ENCODE results near the gene LGALS3BP.

Gene LGALS3BP

GRCh38 chr17:79012563-79013134, 32.9 kb upstream of the LGALS3BP start:
- DNase-seq, result no peak

DNA sequence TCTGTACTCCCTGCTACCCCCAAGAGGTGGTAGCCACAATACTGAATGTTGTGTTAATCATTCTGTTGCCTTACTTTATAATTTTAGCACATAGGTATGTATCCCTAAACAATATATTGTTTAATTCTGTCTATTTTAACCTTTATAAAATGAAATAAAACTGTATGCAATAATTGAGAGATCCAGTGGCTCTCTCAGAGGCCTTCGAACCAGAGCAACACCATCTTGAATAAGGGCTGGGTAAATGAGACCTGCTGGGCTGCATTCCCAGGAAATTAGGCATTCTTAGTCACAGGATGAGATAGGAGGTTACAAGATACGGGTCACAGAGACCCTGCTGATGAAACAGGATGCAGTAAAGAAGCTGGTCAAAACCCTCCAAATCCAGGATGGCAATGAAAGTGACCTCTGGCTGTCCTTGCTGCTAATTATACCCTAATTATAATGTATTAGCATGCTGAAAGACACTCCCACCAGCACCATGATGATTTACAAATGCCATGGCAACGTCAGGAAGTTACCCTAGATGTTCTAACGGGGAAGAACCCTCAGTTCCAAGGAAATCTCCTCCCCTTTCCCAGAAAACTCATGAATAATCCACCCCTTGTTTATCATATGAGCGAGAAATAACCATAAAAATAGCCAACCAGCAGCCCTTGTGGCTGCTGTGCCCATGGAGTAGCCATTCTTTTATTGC, 31.9 kb upstream of the LGALS3BP start:
- DNase-seq, result no peak

DNA sequence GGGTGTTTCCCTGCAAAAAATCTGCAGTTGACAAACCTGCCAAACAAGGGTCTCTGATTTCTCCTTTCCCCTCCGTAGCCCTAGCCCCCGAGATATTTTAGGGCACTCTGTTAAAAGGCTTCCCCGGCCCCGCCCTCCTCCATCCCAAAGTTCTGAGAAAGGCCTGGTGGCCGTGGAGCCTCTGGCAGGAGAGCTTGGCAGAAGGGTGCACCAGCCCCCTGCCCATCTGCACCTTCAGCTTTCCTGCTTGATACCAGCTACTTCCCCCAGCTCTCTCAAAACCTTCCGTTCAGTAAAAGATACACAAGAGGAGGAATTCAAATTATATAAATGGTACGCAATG, 30.6 kb upstream of the LGALS3BP start:
- DNase-seq, result no peak

GRCh38 chr17:79009397-79010303, 29.9 kb upstream of the LGALS3BP start, which contains the start of gene CANT1:
CANT1 (minus strand) TSS chr17:79009764; CDS start chr17:78997622, 12,142 bp downstream.
- peak; percentile 65 to 80 for DNase-seq

DNA sequence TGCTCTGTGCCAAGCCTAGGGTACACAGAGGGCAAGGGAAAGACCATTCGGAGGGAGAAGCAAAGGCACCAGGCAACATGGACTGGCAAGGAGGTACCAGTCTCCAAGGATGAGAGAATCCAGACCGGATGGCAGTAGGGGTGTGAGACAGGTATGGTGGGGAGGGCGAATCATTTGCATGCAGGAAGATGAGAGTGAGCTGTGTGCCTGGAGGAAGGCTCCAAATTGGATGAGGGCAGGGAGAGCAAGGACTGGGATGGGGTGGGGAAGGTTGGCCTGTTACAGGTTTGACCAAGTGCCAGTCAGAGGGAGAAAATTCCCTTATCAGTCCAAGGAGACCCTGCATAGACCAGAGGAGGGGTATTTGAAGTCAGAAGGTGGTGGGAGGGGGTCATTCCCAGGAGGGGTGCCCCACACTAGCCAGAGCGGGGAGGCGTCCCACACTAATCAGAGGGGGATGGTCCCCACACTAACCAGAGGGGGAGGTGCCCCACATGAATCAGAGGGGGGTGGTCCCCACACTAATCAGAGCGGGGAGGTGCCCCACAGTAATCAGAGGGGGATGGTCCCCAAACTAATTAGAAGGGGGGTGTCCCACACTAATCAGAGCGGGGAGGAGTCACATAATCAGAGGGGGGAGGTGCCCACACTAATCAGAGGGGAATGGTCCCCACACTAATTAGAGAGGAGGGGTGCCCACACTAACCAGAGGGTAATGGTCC, 29.1 kb upstream of the LGALS3BP start:
- DNase-seq, result no peak

- no peak for DNase-seq
Observed at GRCh38 chr17:79007504-79008381, 28.0 kb upstream of the LGALS3BP start.

GRCh38 chr17:79006794-79007503, 27.2 kb upstream of the LGALS3BP start:
- DNase-seq, result no peak

- no peak for DNase-seq
Observed at GRCh38 chr17:79006046-79006445, 26.3 kb upstream of the LGALS3BP start.

DNA sequence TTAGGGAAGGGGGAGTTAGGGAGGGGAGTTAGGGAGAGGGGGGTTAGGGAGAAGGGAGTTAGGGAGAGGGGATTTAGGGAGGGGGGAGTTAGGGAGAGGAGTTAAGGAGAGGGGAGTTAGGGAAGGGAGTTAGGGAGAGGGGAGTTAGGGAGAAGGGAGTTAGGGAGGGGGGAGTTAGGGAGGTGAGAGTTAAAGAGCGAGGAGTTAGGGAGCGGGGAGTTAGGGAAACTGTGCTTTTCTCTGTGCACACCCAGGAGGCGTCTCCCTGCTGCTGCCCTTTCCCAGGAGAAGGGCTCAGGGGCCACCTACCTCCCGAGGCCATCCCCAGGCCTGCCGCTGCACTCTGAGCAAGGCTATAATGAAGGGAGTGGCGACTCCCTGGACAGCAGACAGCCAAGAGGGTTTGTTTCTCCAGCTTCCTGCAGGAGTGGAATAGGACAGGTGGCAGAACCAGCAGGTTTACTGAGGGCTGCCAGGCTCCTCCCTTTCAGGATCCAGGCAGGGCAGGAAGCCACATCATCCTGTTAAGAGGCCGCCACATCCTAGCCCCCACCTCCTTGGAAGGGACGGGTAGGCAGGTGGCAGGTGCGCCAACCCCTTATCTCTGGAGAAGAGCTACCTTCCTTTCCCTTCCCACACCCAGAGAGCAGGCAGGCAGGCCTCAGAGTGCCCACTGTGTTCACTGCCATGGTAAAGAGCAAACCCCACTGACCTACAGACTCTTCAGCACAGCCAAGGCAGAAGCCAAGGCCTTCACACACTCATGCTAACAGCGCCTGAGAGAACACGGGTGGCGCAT, 25.5 kb upstream of the LGALS3BP start:
- DNase-seq, result no peak

DNA sequence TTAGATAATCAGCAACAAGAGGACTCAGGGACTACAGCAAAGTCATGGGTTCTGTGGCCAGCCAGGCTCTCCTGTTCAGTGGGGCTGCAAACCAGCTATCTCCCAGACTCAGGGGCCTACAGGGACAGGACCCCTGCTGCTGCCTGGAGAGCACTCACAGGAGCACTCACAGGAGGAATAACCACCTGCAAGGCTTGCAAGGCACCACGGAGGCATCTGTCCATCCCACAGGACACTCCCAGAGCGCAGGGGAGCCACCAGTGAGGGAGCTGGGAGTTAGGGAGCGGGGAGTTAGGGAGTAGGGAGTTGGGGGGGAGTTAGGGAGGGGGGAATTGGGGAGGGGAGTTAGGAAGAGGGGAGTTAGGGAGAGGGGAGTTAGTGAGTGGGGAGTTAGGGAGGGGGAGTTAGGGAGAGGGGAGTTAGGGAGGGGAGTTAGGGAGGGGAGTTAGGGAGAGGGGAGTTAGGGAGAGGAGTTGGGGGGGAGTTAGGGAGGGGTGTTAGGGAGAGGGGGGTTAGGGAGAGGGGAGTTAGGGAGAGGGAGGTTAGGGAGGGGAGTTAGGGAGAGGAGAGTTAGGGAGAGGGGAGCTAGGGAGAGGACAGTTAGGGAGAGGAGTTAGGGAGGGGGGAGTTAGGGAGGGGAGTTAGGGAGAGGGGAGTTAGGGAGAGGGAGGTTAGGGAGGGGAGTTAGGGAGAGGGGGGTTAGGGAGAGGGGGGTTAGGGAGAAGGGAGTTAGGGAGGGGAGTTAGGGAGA, 24.1 kb upstream of the LGALS3BP start:
- DNase-seq, result no peak

DNA sequence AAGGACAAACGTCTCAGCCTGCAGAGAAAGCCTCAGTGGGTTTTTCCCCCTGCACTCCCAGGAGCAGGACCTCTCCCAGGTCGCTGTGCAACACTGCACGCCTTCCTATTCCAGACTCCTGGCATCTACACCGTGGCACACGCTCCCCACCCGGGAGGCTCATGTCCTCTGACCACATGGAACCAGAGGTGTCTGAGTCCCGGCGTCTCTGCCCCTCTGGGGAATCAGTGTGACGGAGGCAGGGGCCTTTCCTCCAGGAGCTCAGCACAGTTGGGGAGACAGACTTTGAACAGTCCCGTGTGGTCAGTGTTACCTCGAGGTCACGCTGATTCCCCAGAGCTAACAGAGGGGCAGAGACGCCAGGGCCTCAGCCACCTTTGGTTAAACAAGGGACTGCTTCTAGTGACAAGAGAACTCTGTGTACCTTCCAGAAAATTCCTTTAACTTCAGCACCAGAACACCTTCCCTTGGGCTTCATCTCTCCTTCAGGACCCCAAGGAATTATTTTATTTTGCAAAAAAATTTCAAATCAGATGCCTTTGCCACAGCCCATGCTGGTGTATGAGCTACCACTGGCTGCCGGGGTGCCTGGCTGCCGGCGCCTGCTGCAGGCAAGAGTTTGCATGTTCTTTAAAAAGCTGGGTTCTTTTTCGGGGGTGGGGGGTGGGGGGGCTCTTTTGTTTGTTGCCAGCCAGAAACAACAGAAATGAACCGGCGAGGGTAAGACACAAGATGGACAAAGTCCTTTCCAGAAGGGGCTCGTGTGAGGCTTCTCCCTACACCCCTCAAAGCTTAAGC, 23.3 kb upstream of the LGALS3BP start:
- no peak for DNase-seq

DNA sequence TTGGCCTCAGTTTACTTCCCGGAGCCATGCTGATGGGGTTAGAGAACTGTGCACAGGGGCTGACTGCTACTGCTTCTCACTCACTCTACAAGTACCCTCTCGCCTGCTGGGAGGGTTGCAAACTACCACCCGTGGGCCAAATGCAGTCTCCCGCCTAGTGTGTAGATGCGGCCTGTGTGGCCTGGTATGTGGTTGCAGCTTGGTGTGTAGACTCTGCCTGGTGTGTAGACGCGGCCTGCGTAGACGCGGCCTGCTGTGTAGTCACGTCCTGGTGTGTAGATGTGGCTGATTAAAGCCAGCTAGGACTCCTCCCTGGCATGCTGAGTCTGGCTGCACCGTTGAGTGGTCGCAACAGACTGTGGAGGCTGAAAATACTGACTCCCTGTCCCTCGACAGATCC, 22.6 kb upstream of the LGALS3BP start:
- DNase-seq, result no peak

- DNase-seq, result no peak
Observed at GRCh38 chr17:79001190-79002020, 21.7 kb upstream of the LGALS3BP start.

- DNase-seq, result no peak
Observed at GRCh38 chr17:79000396-79001189, 20.9 kb upstream of the LGALS3BP start.

DNA sequence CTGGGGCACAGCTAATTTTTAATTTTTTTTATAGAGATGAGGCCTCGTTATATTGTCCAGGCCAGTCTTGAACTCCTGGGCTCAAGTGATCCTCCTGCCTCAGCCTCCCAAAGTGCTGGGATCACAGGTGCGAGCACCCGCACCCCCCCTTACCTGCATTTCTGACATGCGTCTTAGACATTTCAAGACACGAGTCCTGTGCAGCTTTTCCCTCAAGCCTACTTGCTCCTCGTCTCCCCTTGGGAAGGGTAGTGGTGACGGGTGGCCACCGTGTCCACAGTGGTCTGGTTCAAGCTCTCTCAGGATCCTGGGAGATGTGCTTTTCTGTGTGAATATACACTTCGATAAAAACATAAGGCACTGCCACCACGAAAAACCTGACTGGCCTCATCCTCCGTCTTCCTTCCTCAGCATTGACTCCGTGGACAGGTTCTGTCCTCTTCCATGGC, 20.2 kb upstream of the LGALS3BP start:
- DNase-seq, result no peak

- DNase-seq, result no peak
Observed at GRCh38 chr17:78999056-78999768, 19.5 kb upstream of the LGALS3BP start.
